ENCODE data around the gene ABCF1.

Gene ABCF1

GRCh38 chr6:30635834-30636233, 64.6 kb downstream of the ABCF1 start:
- DNase-seq, result no peak

GRCh38 chr6:30640481-30640880, 69.2 kb downstream of the ABCF1 start:
- no peak for DNase-seq

GRCh38 chr6:30641048-30641447, 69.8 kb downstream of the ABCF1 start:
- DNase-seq, result no peak

Measured in NCI-H524 (cell line).